Loucy (cell line): ENCODE measurements around the gene RIN3.

Experiments used
- H2AFZ ChIP-seq: fragments of 200-600 bp; sonication (generic); 2 replicates; pipeline ENCODE4 v1.6.0; 2016; ENCODE audit warnings: antibody characterized with exemption, mild to moderate bottlenecking, low read length, moderate library complexity
- H3F3A ChIP-seq: fragments of 200-600 bp; 2 replicates; pipeline ENCODE4 v1.6.0; 2016; ENCODE audit warnings: antibody characterized with exemption, low read depth, mild to moderate bottlenecking
- H3K27me3 ChIP-seq: fragments of 200-600 bp; sonication (generic); 2 replicates; pipeline ENCODE4 v1.6.1; 2014; ENCODE audit warnings: low read length, mild to moderate bottlenecking; ENCODE audit not compliant: insufficient read depth, poor library complexity, severe bottlenecking
- H3K36me3 ChIP-seq: fragments of 200-600 bp; sonication (generic); 2 replicates; pipeline ENCODE4 v1.6.1; 2016; ENCODE audit warnings: low read length; ENCODE audit not compliant: insufficient read depth
- H3K4me1 ChIP-seq: fragments of 200-600 bp; sonication (generic); 2 replicates; pipeline ENCODE4 v1.5.1; 2014; ENCODE audit warnings: low read length, mild to moderate bottlenecking; ENCODE audit not compliant: insufficient read depth, poor library complexity, severe bottlenecking
- H3K4me2 ChIP-seq: fragments of 200-600 bp; sonication (generic); 2 replicates; pipeline ENCODE4 v1.6.0; 2014; ENCODE audit warnings: antibody characterized with exemption, low read length, low read depth, mild to moderate bottlenecking; ENCODE audit not compliant: poor library complexity, severe bottlenecking
- H3K4me3 ChIP-seq: fragments of 200-600 bp; sonication (generic); 2 replicates; pipeline ENCODE4 v1.5.1; 2014; ENCODE audit warnings: low read length, mild to moderate bottlenecking, mixed read lengths; ENCODE audit not compliant: poor library complexity, severe bottlenecking
- H3K79me2 ChIP-seq: fragments of 200-600 bp; sonication (generic); 2 replicates; pipeline ENCODE4 v1.6.1; 2014; ENCODE audit warnings: low read length; ENCODE audit not compliant: insufficient read depth
- H3K9ac ChIP-seq: fragments of 200-600 bp; sonication (generic); 2 replicates; pipeline ENCODE4 v1.6.0; 2014; ENCODE audit warnings: mild to moderate bottlenecking, low read depth, low read length, moderate library complexity; ENCODE audit not compliant: poor library complexity, severe bottlenecking
- H3K9me2 ChIP-seq: fragments of 200-600 bp; sonication (generic); replicated peaks from 2 replicates; pipeline ENCODE4 v1.6.1; 2016; ENCODE audit warnings: low read depth, low read length, mixed read lengths
- H3K9me3 ChIP-seq: fragments of 200-600 bp; sonication (generic); 2 replicates; pipeline ENCODE4 v1.6.1; 2014; ENCODE audit warnings: mild to moderate bottlenecking, antibody characterized with exemption, low read length, low read depth; ENCODE audit not compliant: insufficient read depth
- H4K20me1 ChIP-seq: fragments of 200-600 bp; sonication (generic); 2 replicates; pipeline ENCODE4 v1.6.0; 2014; ENCODE audit warnings: antibody characterized with exemption, low read length, mild to moderate bottlenecking; ENCODE audit not compliant: insufficient read depth, poor library complexity, severe bottlenecking
- CTCF ChIP-seq: fragments of 200-600 bp; sonication (generic); conservative IDR thresholded peaks from 2 replicates; pipeline ENCODE4 v1.5.1; 2014; ENCODE audit warnings: mild to moderate bottlenecking, antibody characterized with exemption, low read length
- EZH2phosphoT487 ChIP-seq: fragments of 200-600 bp; IDR thresholded peaks from 2 replicates; pipeline ENCODE4 v1.6.1; 2018; ENCODE audit warnings: antibody characterized with exemption, mild to moderate bottlenecking, moderate library complexity, borderline replicate concordance

The RIN3 gene

GRCh38 chr14:92465353-92466055 is 48.1 kb upstream of the RIN3 start:
- no peaks in the 10 kb centered on the region for H3K36me3 ChIP-seq
- H4K20me1 ChIP-seq: no peaks in the 10 kb centered on the region
- no peak overlapping the region for H3K9ac ChIP-seq
- H3K4me3 ChIP-seq: no peak overlapping the region
- TF ChIP-seq CTCF (no peak), EZH2phosphoT487 (no peak)
- no peaks in the 10 kb centered on the region for H3F3A ChIP-seq
- H3K4me1 ChIP-seq: peaks cover 5% of the 10 kb centered on the region
- peaks cover 3% of the 10 kb centered on the region; the same call in 1 of the 2 replicates for H3K9me3 ChIP-seq
- H2AFZ ChIP-seq: no peak overlapping the region
- H3K79me2 ChIP-seq: no peaks in the 10 kb centered on the region
- H3K4me2 ChIP-seq: no peak overlapping the region
- H3K9me2 ChIP-seq: no peaks in the 10 kb centered on the region
- no peaks in the 10 kb centered on the region for H3K27me3 ChIP-seq

GRCh38 chr14:92466059-92466458 is 47.5 kb upstream of the RIN3 start:
- TF ChIP-seq CTCF (no peak), EZH2phosphoT487 (no peak)
- H4K20me1 ChIP-seq: no peaks in the 10 kb centered on the region
- no peaks in the 10 kb centered on the region for H3K27me3 ChIP-seq
- H3K36me3 ChIP-seq: no peaks in the 10 kb centered on the region
- no peaks in the 10 kb centered on the region for H3K9me2 ChIP-seq
- H3K4me1 ChIP-seq: peaks cover 3% of the 10 kb centered on the region
- peaks cover 3% of the 10 kb centered on the region; the same call in 1 of the 2 replicates for H3K9me3 ChIP-seq
- H3K4me3 ChIP-seq: no peak overlapping the region
- no peaks in the 10 kb centered on the region for H3K79me2 ChIP-seq
- H2AFZ ChIP-seq: no peak overlapping the region
- no peak overlapping the region for H3K9ac ChIP-seq
- no peaks in the 10 kb centered on the region for H3F3A ChIP-seq
- H3K4me2 ChIP-seq: no peak overlapping the region

- no peaks in the 10 kb centered on the region for H3F3A ChIP-seq
- H2AFZ ChIP-seq: no peak overlapping the region
- H3K27me3 ChIP-seq: no peaks in the 10 kb centered on the region
- no peak overlapping the region for H3K4me2 ChIP-seq
- peaks cover 10% of the 10 kb centered on the region for H3K4me1 ChIP-seq
- TF ChIP-seq EZH2phosphoT487 (no peak), CTCF (no peak)
- H3K9me2 ChIP-seq: no peaks in the 10 kb centered on the region
- H3K36me3 ChIP-seq: no peaks in the 10 kb centered on the region
- no peak overlapping the region for H3K9ac ChIP-seq
- no peaks in the 10 kb centered on the region for H3K79me2 ChIP-seq
- H4K20me1 ChIP-seq: no peaks in the 10 kb centered on the region
- peaks cover 3% of the 10 kb centered on the region; the same call in 1 of the 2 replicates for H3K9me3 ChIP-seq
- H3K4me3 ChIP-seq: no peak overlapping the region
Measured at GRCh38 chr14:92469515-92469914, 44.1 kb upstream of the RIN3 start.
